ENCODE data around the gene SGMS1. TPM values are rescaled to one million over a fixed set of nuclear protein-coding genes. Genes with fewer than 3 reads are reported as not detected.
"Not testable (repeated sequence)": the region's sequence is repeated elsewhere in the genome, so short reads cannot be mapped to it uniquely, and the experiment has no call there.

The SGMS1 gene
- total and polyA plus RNA-seq, 10 donors: 5.9 to 84.3 (median 34.6) TPM

DNA sequence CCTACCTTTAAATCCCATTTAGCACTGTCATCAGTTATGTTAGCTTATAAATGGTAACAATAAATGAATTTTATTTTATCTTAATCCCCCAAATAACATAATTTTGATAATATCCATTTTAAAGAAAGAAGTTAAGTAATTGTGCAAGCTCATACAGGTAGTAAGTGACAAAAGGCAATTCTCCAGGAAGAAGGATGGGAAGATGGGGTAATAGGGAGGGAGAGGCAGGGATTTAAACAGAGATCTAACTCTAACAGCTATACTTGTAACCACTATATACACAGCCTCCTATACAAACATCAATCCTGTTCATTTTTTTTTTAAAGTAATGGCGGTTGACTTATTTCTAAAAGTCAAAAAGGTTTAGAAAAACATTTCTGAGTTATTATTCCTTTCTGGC lies 119.4 kb downstream of the SGMS1 start:
- intact Hi-C loops (cut with DNase I; ENCODE audit: low total_unique reads): no loop called here
- TF ChIP-seq POLR2A (IDR thresholded peaks at IDR 0.05): no peak
- no peak for TF ChIP-seq CTCF (IDR thresholded peaks at IDR 0.05 in 8 of 11, conservative IDR thresholded peaks at IDR 0.05 in 3 of 11)
- no peak for TF ChIP-seq POLR2AphosphoS5 (IDR thresholded peaks at IDR 0.05)

GRCh38 chr10:50503661-50504320 lies 120.0 kb downstream of the SGMS1 start:
- no peaks in the 10 kb centered on the region for H3K27me3 ChIP-seq (replicated peaks in 1 of 7)
- peaks cover 0 to 41% (median 24%) of the 10 kb centered on the region in 6 donors for H3K4me1 ChIP-seq
- H3K36me3 ChIP-seq: no peaks in the 10 kb centered on the region
- H3K27ac ChIP-seq: no peak overlapping the region
- DNase-seq: no peak
- intact Hi-C loops (cut with DNase I; ENCODE audit: low total_unique reads): no loop called here
- no peaks in the 10 kb centered on the region for H3K9me3 ChIP-seq
- WGBS, 5 donors: 76 to 87% (median 84%) methylated on average over 9 to 10 of the region's 10 CpGs
- no peak overlapping the region for H3K4me3 ChIP-seq
- TF ChIP-seq CTCF (IDR thresholded peaks at IDR 0.05 in 8 of 11, conservative IDR thresholded peaks at IDR 0.05 in 3 of 11): no peak

More for the DNA sequence above, 119.4 kb downstream of the SGMS1 start:
- Histone ChIP-seq H3K27ac (no peak overlapping the region), H3K36me3 (no peaks in the 10 kb centered on the region), H3K9me3 (no peaks in the 10 kb centered on the region), H3K4me3 (no peak overlapping the region), H3K27me3 (replicated peaks in 1 of 7) (no peaks in the 10 kb centered on the region), H3K4me1 (peaks cover 0 to 41% (median 24%) of the 10 kb centered on the region in 6 donors)
- DNase-seq: no peak
- WGBS, 5 donors: 91 to 100% (median 98%) methylated on average over 1 of the region's 1 CpG

GRCh38 chr10:50503156-50503555 lies 120.6 kb downstream of the SGMS1 start:
- WGBS, 5 donors: 73 to 93% (median 79%) methylated on average over 4 of the region's 4 CpGs
- H3K4me3 ChIP-seq; H3K27me3 ChIP-seq (replicated peaks in 1 of 7); H3K9me3 ChIP-seq; intact Hi-C loops (cut with DNase I; ENCODE audit: low total_unique reads); H3K36me3 ChIP-seq; DNase-seq; H3K27ac ChIP-seq: not testable (repeated sequence)
- peaks cover 0 to 41% (median 18%) of the 10 kb centered on the region in 6 donors for H3K4me1 ChIP-seq

DNA sequence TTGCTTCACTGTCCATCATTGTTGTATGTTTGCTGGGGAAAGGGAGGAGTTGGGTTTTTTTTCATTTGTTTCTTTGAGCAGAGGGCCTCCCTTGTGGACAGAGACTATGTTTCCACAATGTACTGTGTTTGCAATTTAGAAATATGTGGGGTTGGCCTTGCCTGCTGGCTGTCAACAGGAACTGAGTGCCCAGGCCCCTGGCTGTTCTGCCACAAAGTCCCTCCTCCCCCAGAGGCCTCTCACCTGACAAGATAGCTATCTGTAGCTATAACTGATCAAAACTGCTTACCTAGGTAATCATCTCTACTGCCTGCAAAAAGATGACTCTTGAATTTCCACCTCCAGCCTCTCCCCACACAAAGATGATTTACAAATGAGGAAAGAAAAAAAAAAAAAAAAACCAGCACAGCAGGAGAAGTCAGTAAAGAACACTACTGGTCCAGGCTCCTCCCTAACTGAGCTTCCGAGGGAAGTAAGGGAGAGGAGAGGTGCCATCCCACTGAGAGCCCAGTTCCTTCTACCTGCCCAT lies 121.8 kb downstream of the SGMS1 start:
- Histone ChIP-seq H3K9me3 (no peaks in the 10 kb centered on the region), H3K27ac (peak overlapping the region in 1 of 8 donors; percentile 7), H3K27me3 (replicated peaks in 1 of 7) (no peaks in the 10 kb centered on the region), H3K36me3 (no peaks in the 10 kb centered on the region), H3K4me3 (no peak overlapping the region), H3K4me1 (peaks cover 0 to 31% (median 17%) of the 10 kb centered on the region in 6 donors)
- intact Hi-C loops (cut with DNase I; ENCODE audit: low total_unique reads): no loop called here
- WGBS, 5 donors: 43 to 74% (median 67%) methylated on average over 1 of the region's 1 CpG
- no peak for DNase-seq
- TF ChIP-seq POLR2A (IDR thresholded peaks at IDR 0.05) (no peak), POLR2AphosphoS5 (IDR thresholded peaks at IDR 0.05) (no peak), CTCF (IDR thresholded peaks at IDR 0.05 in 8 of 11, conservative IDR thresholded peaks at IDR 0.05 in 3 of 11) (no peak)
